Glomerular visceral epithelial cell (primary cell): ENCODE results near the gene PLCXD3.

ENCODE experiments used
- DNase-seq: peaks from one replicate; pipeline ENCODE4 v3.0.0-alpha.2; 2016; ENCODE audit errors: extremely low spot score

Gene PLCXD3

GRCh38 chr5:41415242-41415641, 95.2 kb downstream of the PLCXD3 start:
- no peak for DNase-seq

GRCh38 chr5:41414598-41414997, 95.8 kb downstream of the PLCXD3 start:
- DNase-seq = peak; percentile 39

GRCh38 chr5:41413074-41413473, 97.3 kb downstream of the PLCXD3 start:
- DNase-seq = no peak

GRCh38 chr5:41412496-41412895, 97.9 kb downstream of the PLCXD3 start:
- no peak for DNase-seq

- DNase-seq = no peak
Observed at GRCh38 chr5:41410737-41411136, 99.7 kb downstream of the PLCXD3 start.

- no peak for DNase-seq
Observed at GRCh38 chr5:41410307-41410706, 100.1 kb downstream of the PLCXD3 start.

GRCh38 chr5:41408676-41409443, 101.5 kb downstream of the PLCXD3 start:
- DNase-seq = no peak

GRCh38 chr5:41406936-41407335, 103.5 kb downstream of the PLCXD3 start:
- no peak for DNase-seq

GRCh38 chr5:41406424-41406823, 104.0 kb downstream of the PLCXD3 start:
- DNase-seq = no peak

GRCh38 chr5:41404757-41405156, 105.6 kb downstream of the PLCXD3 start:
- DNase-seq = no peak

GRCh38 chr5:41403846-41404245, 106.6 kb downstream of the PLCXD3 start:
- DNase-seq = no peak

- no peak for DNase-seq
Observed at GRCh38 chr5:41402845-41403244, 107.6 kb downstream of the PLCXD3 start.

- DNase-seq = no peak
Observed at GRCh38 chr5:41399839-41400238, 110.6 kb downstream of the PLCXD3 start.

- DNase-seq = no peak
Observed at GRCh38 chr5:41392016-41392415, 118.4 kb downstream of the PLCXD3 start.

- DNase-seq = no peak
Observed at GRCh38 chr5:41374631-41375030, 135.8 kb downstream of the PLCXD3 start.

GRCh38 chr5:41373230-41373629, 137.2 kb downstream of the PLCXD3 start:
- no peak for DNase-seq

GRCh38 chr5:41371738-41372137, 138.7 kb downstream of the PLCXD3 start:
- no peak for DNase-seq

GRCh38 chr5:41370482-41370881, 139.9 kb downstream of the PLCXD3 start:
- no peak for DNase-seq

- DNase-seq = no peak
Observed at GRCh38 chr5:41369799-41370198, 140.6 kb downstream of the PLCXD3 start.

- DNase-seq = no peak
Observed at GRCh38 chr5:41368158-41368557, 142.2 kb downstream of the PLCXD3 start.

GRCh38 chr5:41365369-41365768, 145.0 kb downstream of the PLCXD3 start:
- no peak for DNase-seq

GRCh38 chr5:41364346-41364745, 146.1 kb downstream of the PLCXD3 start:
- no peak for DNase-seq

- DNase-seq = no peak
Observed at GRCh38 chr5:41363343-41363986, 146.9 kb downstream of the PLCXD3 start.
